Amniotic stem cell (primary cell): ENCODE results near the gene OR51G1.
"Not testable (repeated sequence)": the region's sequence is repeated elsewhere in the genome, so short reads cannot be mapped to it uniquely, and the experiment has no call there.

ENCODE experiments used
- DNase-seq: peaks from one replicate; lab custom pipeline; 2025; lab: John Stamatoyannopoulos, UW

OR51G1 gene

GRCh38 chr11:4924239-4924638 is at the start of gene OR51G1:
Gene OR51G1 (minus strand): TSS chr11:4924339. CDS start chr11:4924339, 0 bp downstream.
- no peak for DNase-seq

- DNase-seq: no peak
Observed at GRCh38 chr11:4962816-4963215, 38.7 kb upstream of the OR51G1 start.

DNA sequence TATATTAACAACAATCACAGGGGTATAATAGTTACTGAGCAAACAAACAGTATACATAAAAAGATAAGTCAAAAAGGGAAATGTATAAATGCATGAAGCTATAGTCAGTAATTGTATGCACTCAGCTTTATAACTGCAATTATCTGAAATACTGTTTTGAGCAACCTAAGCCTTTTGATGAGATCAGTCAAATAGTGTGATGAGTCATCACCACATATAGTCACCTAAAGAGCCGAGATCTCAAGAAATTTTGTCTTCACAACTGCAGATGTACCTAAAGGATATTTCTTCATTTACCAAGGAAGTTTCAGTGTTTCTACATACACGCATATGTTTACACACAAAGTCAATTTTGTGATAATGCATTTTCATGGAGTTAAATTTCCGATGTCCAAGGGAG is 36.7 kb upstream of the OR51G1 start:
- no peak for DNase-seq

DNA sequence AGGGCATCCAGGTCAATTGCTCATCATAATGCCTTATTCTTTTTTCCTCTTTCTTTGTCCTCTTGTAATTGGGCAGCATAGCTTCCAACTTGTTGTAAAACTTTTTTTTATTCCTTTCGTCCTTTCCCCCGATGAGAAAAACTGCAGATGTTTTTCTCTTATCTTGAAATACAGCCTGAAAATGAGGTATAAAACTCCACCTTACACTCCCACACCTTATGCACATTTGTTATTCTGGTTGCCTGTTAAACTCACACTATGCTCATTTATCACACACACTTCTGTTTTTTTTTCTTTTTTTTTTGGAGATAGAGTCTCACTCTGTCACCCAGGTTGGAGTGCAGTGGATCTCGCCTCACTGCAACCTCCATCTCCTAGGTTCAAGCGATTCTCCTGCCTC is 33.3 kb upstream of the OR51G1 start:
- DNase-seq: no peak

DNA sequence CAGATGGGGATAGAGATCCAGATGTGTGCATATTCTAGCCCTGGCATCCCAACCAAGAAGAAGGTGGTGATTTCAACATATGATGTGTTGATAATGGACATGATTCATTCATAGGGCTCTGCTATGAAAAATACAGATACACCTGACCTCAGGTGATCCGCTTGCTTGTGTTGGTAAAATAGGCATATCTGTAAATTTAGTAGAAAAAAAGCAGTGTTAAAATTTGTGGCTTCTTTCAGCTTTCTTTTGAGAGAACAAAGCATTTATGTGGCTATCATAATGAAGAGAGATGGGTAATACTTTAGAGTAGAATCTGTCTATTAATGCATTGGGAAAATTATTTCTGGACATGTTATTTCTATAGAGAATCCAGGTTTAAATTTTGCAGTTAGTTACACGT is 31.5 kb upstream of the OR51G1 start, which contains the start of gene OR51A2:
TSS of gene OR51A2 (minus strand) at position 101 of the 400 bp plus-strand sequence. CDS start at position 101, 0 bp downstream.
- DNase-seq: not testable (repeated sequence)

DNA sequence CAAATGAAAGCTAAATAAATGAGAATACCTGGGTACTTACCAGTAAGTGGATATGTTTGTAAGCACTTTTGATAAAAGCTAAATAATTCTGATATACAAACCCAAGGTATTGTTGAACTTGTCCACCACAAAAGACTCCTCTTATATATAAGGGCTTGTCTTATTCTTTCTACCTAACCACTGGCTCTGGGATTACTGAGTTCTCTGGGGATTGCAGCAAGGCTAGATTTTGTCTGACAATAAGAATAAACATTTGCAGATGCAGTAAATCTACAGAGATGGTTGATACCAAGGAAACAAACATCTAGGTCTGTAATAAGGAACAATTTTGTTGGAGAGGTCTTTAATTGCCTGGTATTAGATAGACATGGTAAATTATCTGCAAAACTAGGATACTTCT is 23.4 kb upstream of the OR51G1 start, which contains the start of gene OR51A4:
TSS of gene OR51A4 (minus strand) at position 101 of the 400 bp plus-strand sequence. CDS start 505 bp downstream, outside the sequence.
- no peak for DNase-seq

GRCh38 chr11:4936745-4937144 is 12.6 kb upstream of the OR51G1 start:
- no peak for DNase-seq

DNA sequence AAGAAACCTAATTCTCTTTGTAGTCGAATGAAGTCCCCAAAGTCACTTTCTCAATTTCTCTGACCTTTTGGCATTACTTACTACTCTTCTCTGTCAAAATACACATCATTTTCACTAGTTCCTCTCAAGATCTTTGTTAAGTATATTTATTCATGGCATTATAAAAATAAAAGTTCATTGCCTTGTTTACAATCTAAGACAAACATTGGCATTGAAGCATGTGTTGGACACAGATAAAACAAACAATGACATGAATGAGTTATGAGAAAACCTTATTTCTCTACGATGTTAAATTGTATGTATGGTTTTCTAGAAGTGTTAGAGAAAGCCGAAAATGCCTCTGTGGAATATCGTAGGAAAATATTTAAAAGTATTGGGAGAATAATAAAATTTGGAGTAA is 8.6 kb upstream of the OR51G1 start:
- no peak for DNase-seq

- DNase-seq: no peak
Observed at GRCh38 chr11:4926608-4927007, 2.5 kb upstream of the OR51G1 start.

GRCh38 chr11:4922304-4922703 is 1.8 kb downstream of the OR51G1 start:
- no peak for DNase-seq

DNA sequence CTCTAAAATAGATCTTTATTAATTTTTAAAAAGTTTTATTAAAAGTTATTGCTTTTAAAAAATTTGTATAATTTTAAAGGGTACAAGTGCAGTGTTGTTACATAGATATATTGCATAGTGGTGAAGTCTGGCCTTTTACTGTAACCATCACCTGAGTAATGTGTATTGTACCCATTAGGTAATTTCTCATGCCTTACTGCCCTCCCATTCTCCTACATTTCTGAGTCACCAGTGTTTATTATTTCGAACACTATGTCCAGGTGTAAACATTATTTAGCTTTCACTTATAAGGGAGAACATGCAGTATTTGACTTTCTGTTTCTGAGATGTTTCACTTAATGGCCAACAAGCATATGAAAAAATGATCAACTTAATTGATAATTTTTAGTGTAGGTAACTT is 2.3 kb downstream of the OR51G1 start:
- no peak for DNase-seq

- DNase-seq: no peak
Observed at GRCh38 chr11:4919250-4919649, 4.9 kb downstream of the OR51G1 start, which contains the start of gene OR51G2. Gene OR51G2 (minus strand): TSS chr11:4919350. CDS start chr11:4915663, 3,687 bp downstream.

GRCh38 chr11:4916581-4916980 is 7.6 kb downstream of the OR51G1 start:
- no peak for DNase-seq

GRCh38 chr11:4903484-4903883 is 20.7 kb downstream of the OR51G1 start, which contains the start of gene OR51A7:
Gene OR51A7 (plus strand): TSS chr11:4903783. CDS start chr11:4907370, 3,587 bp downstream.
- DNase-seq: no peak

DNA sequence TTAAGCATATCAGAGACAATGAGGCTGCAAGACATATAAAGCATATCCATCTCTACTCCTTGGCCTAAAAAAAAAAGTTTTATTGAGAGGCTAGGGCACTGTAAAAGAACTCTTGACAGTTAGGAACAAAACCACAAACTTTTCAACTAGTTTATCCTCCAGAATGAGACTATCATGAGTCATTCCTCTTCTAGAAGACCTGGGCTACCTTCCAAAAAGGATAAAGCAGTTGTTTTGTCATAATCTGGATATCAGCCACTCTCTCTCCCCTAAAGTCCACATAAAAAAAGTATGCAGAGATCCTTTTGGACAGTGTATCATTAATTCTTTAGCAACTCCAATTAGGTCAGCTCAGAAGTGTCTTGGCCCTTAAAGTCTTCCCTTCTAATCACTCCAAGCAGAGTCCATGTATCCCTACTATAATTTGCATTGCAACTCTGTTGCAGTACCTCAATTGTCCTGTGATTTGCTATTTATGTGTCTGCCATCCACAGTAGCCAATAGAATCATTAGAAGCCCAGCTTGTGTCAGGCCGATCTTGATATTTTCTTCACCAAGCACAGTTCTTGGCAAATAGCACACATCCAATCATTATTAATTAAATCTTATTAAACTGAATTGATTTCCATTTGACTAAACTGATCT is 32.0 kb downstream of the OR51G1 start:
- no peak for DNase-seq

DNA sequence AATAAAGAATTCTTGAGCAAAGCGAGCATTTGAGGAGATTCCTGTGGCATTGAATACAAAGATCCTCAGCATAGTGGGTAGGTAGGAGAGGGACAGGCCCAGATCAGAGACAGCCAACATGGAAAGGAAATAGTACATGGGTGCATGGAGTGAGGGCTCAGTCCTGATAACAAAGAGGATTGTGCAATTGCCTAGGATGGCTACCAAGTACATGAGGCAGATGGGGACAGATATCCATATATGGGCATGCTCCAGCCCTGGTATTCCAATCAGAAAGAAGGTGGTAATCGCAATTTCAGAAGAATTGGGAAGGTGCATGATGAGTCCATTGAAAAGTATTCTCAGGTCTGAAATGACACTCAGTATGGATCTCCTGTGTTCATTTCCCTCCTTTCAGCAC is 33.9 kb downstream of the OR51G1 start:
- no peak for DNase-seq

DNA sequence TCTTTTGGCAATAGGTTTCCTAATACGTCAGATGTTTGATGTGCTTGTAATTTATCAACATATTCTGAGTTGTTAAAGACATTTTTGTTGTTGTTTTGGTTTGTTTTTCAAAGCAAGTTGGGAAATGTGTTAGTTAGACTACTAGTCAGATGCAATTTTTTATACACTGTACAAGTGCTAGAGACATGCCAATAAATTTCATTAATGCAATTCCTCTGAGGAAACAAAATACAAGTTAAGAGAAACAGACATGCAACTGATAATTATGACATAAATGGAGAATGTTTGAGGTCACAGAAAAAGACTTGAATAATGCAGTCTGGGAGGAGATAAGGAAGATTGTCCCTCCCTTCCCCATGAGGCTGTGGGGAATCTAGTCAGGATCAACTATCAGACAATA is 36.5 kb downstream of the OR51G1 start:
- no peak for DNase-seq

- DNase-seq: no peak
Observed at GRCh38 chr11:4886186-4886585, 38.0 kb downstream of the OR51G1 start.

- DNase-seq: no peak
Observed at GRCh38 chr11:4884361-4884760, 39.8 kb downstream of the OR51G1 start.

DNA sequence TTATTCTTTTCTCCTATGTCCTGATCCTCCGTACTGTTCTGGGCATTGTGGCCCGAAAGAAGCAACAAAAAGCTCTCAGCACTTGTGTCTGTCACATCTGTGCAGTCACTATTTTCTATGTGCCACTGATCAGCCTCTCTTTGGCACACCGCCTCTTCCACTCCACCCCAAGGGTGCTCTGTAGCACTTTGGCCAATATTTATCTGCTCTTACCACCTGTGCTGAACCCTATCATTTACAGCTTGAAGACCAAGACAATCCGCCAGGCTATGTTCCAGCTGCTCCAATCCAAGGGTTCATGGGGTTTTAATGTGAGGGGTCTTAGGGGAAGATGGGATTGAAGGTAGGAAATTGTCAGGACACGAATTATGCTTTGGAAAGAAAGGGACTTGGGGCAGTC is 41.6 kb downstream of the OR51G1 start:
- no peak for DNase-seq

- DNase-seq: no peak
Observed at GRCh38 chr11:4881860-4882500, 42.2 kb downstream of the OR51G1 start, which contains the start of gene OR51T1. Gene OR51T1 (plus strand): TSS chr11:4881900. CDS start chr11:4881900, 0 bp downstream.

GRCh38 chr11:4881188-4881587 is 43.0 kb downstream of the OR51G1 start:
- DNase-seq: no peak
